B cell (primary cell): Measurements from ENCODE around the gene ADCK2. TPM values are rescaled to one million over a fixed set of nuclear protein-coding genes. Genes with fewer than 3 reads are reported as not detected.

Experiments
- ATAC-seq: fragments of 200-7000 bp; cut with Tn5 transposase; one replicate; pipeline ENCODE4 v1.10.0; 2021; ENCODE audit warnings: low read depth, mild to moderate bottlenecking, moderate number of reproducible peaks, moderate library complexity
- CTCF ChIA-PET: fragments of 350-600 bp; sonication (Branson Sonifier 250); formaldehyde crosslinking; loops from one replicate; lab custom pipeline; 2021; ENCODE audit warnings: antibody characterized with exemption, inconsistent platforms; lab: Charles Lee
- POLR2A ChIA-PET: fragments of 350-600 bp; sonication (Branson Sonifier 250); formaldehyde crosslinking; loops from one replicate; lab custom pipeline; 2021; ENCODE audit warnings: antibody characterized with exemption; lab: Charles Lee
- DNase-seq: peaks from one replicate; pipeline ENCODE4 v3.0.0; 2013
- H2AFZ ChIP-seq: 2 replicates; pipeline ENCODE4 v1.6.1; 2012; ENCODE audit warnings: mild to moderate bottlenecking, low read depth, low read length; ENCODE audit not compliant: insufficient read depth, poor library complexity, severe bottlenecking
- H3K27ac ChIP-seq, 2 donors: 1 replicate in 1 of 2; 2 replicates in 1 of 2; pipeline ENCODE4 v1.5.1; 2012 to 2013; ENCODE audit warnings: low read length in 2 of 2, mild to moderate bottlenecking in 2 of 2, moderate library complexity in 1 of 2
- H3K27me3 ChIP-seq, 4 experiments: fragments of 200-600 bp in 1 of 4; sonication (generic) in 1 of 4; replicated peaks in 1 of 4; 1 replicate in 2 of 4; 2 replicates in 2 of 4; pipeline versions ENCODE4 v1.6.1 to v1.7.0; 2013 to 2016; ENCODE audit warnings: low read length in 3 of 4, mild to moderate bottlenecking in 2 of 4, mixed read lengths in 1 of 4, moderate library complexity in 1 of 4; ENCODE audit not compliant: insufficient read depth in 4 of 4, control insufficient read depth in 3 of 4; ENCODE audit errors: control extremely low read depth in 1 of 4
- H3K36me3 ChIP-seq, 2 experiments: replicated peaks in 1 of 2; 1 replicate in 1 of 2; 2 replicates in 1 of 2; pipeline versions ENCODE4 v1.6.1 to v1.7.1; 2013; ENCODE audit warnings: low read length in 1 of 2; ENCODE audit not compliant: insufficient read depth in 2 of 2, control insufficient read depth in 1 of 2; ENCODE audit errors: control extremely low read depth in 1 of 2, extremely low read depth in 1 of 2
- H3K4me1 ChIP-seq, 2 donors: fragments of 200-600 bp in 1 of 2; sonication (generic) in 1 of 2; 1 replicate in 1 of 2; 2 replicates in 1 of 2; pipeline versions ENCODE4 v1.5.1 to v1.6.1; 2013 to 2017; ENCODE audit warnings: low read length in 2 of 2; ENCODE audit not compliant: control insufficient read depth in 2 of 2, insufficient read depth in 2 of 2
- H3K4me2 ChIP-seq: replicated peaks from 2 replicates; pipeline ENCODE3; 2012; ENCODE audit warnings: mild to moderate bottlenecking, low read depth, low read length; ENCODE audit not compliant: poor library complexity, severe bottlenecking
- H3K4me3 ChIP-seq, 5 experiments: fragments of 200-600 bp in 1 of 5; sonication (generic) in 1 of 5; 1 replicate in 3 of 5; 2 replicates in 2 of 5; pipeline versions ENCODE4 v1.5.1 to v1.7.0; 2011 to 2016; ENCODE audit warnings: low read length in 4 of 5, mild to moderate bottlenecking in 4 of 5, low read depth in 2 of 5, control low read depth in 1 of 5, moderate library complexity in 1 of 5; ENCODE audit not compliant: insufficient read depth in 1 of 5; ENCODE audit errors: control extremely low read depth in 1 of 5, extremely low read depth in 1 of 5
- H3K79me2 ChIP-seq: fragments of 200-600 bp; sonication (generic); one replicate; pipeline ENCODE4 v1.6.0; 2016; ENCODE audit warnings: low read length; ENCODE audit not compliant: control insufficient read depth, insufficient read depth
- H3K9ac ChIP-seq: fragments of 200-600 bp; sonication (generic); 2 replicates; pipeline ENCODE4 v1.6.1; 2017; ENCODE audit warnings: mild to moderate bottlenecking, low read length, moderate library complexity
- H3K9me3 ChIP-seq, 3 donors: one replicate each; pipeline versions ENCODE4 v1.6.1 to v1.7.1; 2013; ENCODE audit warnings: low read length in 2 of 3; ENCODE audit not compliant: control insufficient read depth in 2 of 3, insufficient read depth in 1 of 3; ENCODE audit errors: control extremely low read depth in 1 of 3
- H4K20me1 ChIP-seq: 2 replicates; pipeline ENCODE4 v1.6.0; 2012; ENCODE audit warnings: mild to moderate bottlenecking, low read length; ENCODE audit not compliant: insufficient read depth, control insufficient read depth, poor library complexity, severe bottlenecking
- H3K27ac Mint-ChIP-seq: one replicate; pipeline ENCODE4 v1.8.0; 2021; ENCODE audit warnings: mixed read lengths
- H3K27me3 Mint-ChIP-seq: one replicate; pipeline ENCODE4 v1.8.0; 2021; ENCODE audit warnings: mixed read lengths
- H3K4me1 Mint-ChIP-seq: one replicate; pipeline ENCODE4 v1.8.0; 2021; ENCODE audit warnings: mixed read lengths
- H3K4me3 Mint-ChIP-seq: one replicate; pipeline ENCODE4 v1.8.0; 2021; ENCODE audit warnings: mixed read lengths
- H3K9me3 Mint-ChIP-seq: one replicate; pipeline ENCODE4 v1.8.0; 2022; ENCODE audit warnings: mixed read lengths; ENCODE audit not compliant: insufficient read depth
- CTCF ChIP-seq: fragments of 200-600 bp; IDR thresholded peaks from one replicate; pipeline ENCODE4 v1.8.0; 2022; ENCODE audit warnings: antibody characterized with exemption, mild to moderate bottlenecking
- EZH2 ChIP-seq: IDR thresholded peaks from 2 replicates; pipeline ENCODE4 v1.6.1; 2012; ENCODE audit warnings: borderline replicate concordance, low read depth, mild to moderate bottlenecking, moderate library complexity, low read length; ENCODE audit not compliant: insufficient read depth, poor library complexity, severe bottlenecking
- WGBS: methylation state at CpG from one replicate; pipeline ENCODE4 v1.1.5; 2013; ENCODE audit warnings: missing lambda C conversion rate; ENCODE audit not compliant: insufficient coverage; 5-methylcytosine and 5-hydroxymethylcytosine counted together
- intact Hi-C: fragments of 100-400 bp; cut with micrococcal nuclease; formaldehyde crosslinking; loops from one replicate; pipeline ENCODE4 v1.10.0; 2022
- polyA plus RNA-seq: library from polyadenylated mRNA; depleted of rRNA; stranded (reverse); fragments of >200 nt; gene quantifications from 2 replicates; pipeline ENCODE4 v1.2.3, GENCODE V29; 2012
- total RNA-seq, 2 donors: library from RNA; stranded (reverse); fragments of 120-200 nt in 1 of 2; gene quantifications; 1 replicate in 1 of 2; 2 replicates in 1 of 2; pipeline versions ENCODE4 v1.2.3 to v1.2.4, GENCODE V29; 2013 to 2022

ADCK2 gene
- total and polyA plus RNA-seq, 2 donors (not counting 1 experiment from before 2014, with no cell fraction given) = 13.3 to 32.6 TPM

- intact Hi-C loops = no loop called here
- POLR2A ChIA-PET = no interaction called here
- no peaks in the 10 kb centered on the region for H3K9me3 Mint-ChIP-seq
- H3K27me3 Mint-ChIP-seq = peaks cover 48% of the 10 kb centered on the region
- peak within 1 kb of the TSS; percentile 99 for H3K4me3 Mint-ChIP-seq
- Histone ChIP-seq H3K4me2 (peak within 1 kb of the TSS; percentile 94), H3K9ac (peak within 1 kb of the TSS; percentile 62), H2AFZ (peak within 1 kb of the TSS; percentile 76), H3K4me3 (peak within 1 kb of the TSS in 4 of 5 experiments; percentile 44 to 61 (median 54)), H3K9me3 (peaks cover 0 to 25% (median 0%) of the 10 kb centered on the region in 3 donors), H3K79me2 (no peaks in the 10 kb centered on the region), H3K27ac (no peak within 1 kb of the TSS), H3K4me1 (peaks cover 28 to 29% of the 10 kb centered on the region in 2 donors), H4K20me1 (no peaks in the 10 kb centered on the region), H3K27me3 (peaks cover 0 to 60% (median 30%) of the 10 kb centered on the region in 4 experiments), H3K36me3 (no peaks in the 10 kb centered on the region)
- TF ChIP-seq EZH2 (peak; percentile 60), CTCF (no peak)
- WGBS = 6% methylated on average over 78 of the region's 78 CpGs
- H3K4me1 Mint-ChIP-seq = peaks cover 26% of the 10 kb centered on the region
- ATAC-seq (peak; percentile 55), DNase-seq (peak; percentile 47)
- peak within 1 kb of the TSS; percentile 77 for H3K27ac Mint-ChIP-seq
- CTCF ChIA-PET = interaction anchor here (1.3 to 1.5 kb wide), 2 partner anchors 9 to 13 kb away, joined by 5 to 6 read pairs; no protein-coding TSS in a partner anchor
These were observed 31.8 kb upstream of the ADCK2 start, which contains the start of gene DENND2A for GRCh38 chr7:140640727-140641523. DENND2A (minus strand) TSS chr7:140640813; CDS start chr7:140602397, 38,416 bp downstream.
